Renal cortex interstitium (tissue), 3 donors: ENCODE measurements around the gene ALDH16A1. TPM values are rescaled to one million over a fixed set of nuclear protein-coding genes. Genes with fewer than 3 reads are reported as not detected.

Experiments
- polyA plus RNA-seq, 3 donors: library from polyadenylated mRNA; unstranded; fragments of 120-200 nt; gene quantifications; one replicate each; pipeline ENCODE4 v1.2.1, GENCODE V29; 2013; ENCODE audit not compliant: insufficient read length in 3 of 3

The ALDH16A1 gene
- polyA plus RNA-seq, 3 donors = 14.4 to 27.7 (median 26.4) TPM

Other genes starting within 250 kb of the ALDH16A1 start
- 1 to 10 TPM; 2.5 to 5.3 (median 3.1) TPM for gene SLC6A16, start 128.0 kb upstream of the ALDH16A1 start, polyA plus RNA-seq
- 10 to 100 TPM; 34.0 to 49.0 (median 34.6) TPM for gene CD37, start 117.8 kb upstream of the ALDH16A1 start, polyA plus RNA-seq
- 100 to 1,000 TPM in 1 of 3 donors, 10 to 100 TPM in 2; 88.2 to 114 (median 93.0) TPM for gene TEAD2, start 90.8 kb upstream of the ALDH16A1 start, polyA plus RNA-seq
- gene DKKL1, start 89.3 kb upstream of the ALDH16A1 start, polyA plus RNA-seq = 1 to 10 TPM; 4.0 to 6.4 (median 5.1) TPM
- gene KASH5, start 65.0 kb upstream of the ALDH16A1 start, polyA plus RNA-seq = under 1 TPM; 0.14 to 0.57 (median 0.45) TPM
- gene PTH2, start 29.8 kb upstream of the ALDH16A1 start, polyA plus RNA-seq = not detected
- gene GFY, start 27.8 kb upstream of the ALDH16A1 start, polyA plus RNA-seq = not detected
- under 1 TPM; 0.19 to 0.47 (median 0.33) TPM for gene SLC17A7, start 11.7 kb upstream of the ALDH16A1 start, polyA plus RNA-seq
- gene PIH1D1, start 1.4 kb upstream of the ALDH16A1 start, polyA plus RNA-seq = 100 to 1,000 TPM in 1 of 3 donors, 10 to 100 TPM in 2; 85.0 to 102 (median 91.3) TPM
- gene FLT3LG, start 21.0 kb downstream of the ALDH16A1 start, polyA plus RNA-seq = 1 to 10 TPM; 2.5 to 4.4 (median 3.2) TPM
- gene RPL13A, start 34.4 kb downstream of the ALDH16A1 start, polyA plus RNA-seq = 1,000 to 10,000 TPM; 2,269 to 2,915 (median 2,804) TPM
- gene RPS11, start 43.2 kb downstream of the ALDH16A1 start, polyA plus RNA-seq = 1,000 to 10,000 TPM; 2,058 to 2,977 (median 2,724) TPM
- 100 to 1,000 TPM; 225 to 312 (median 227) TPM for gene FCGRT, start 59.4 kb downstream of the ALDH16A1 start, polyA plus RNA-seq
- gene RCN3, start 74.8 kb downstream of the ALDH16A1 start, polyA plus RNA-seq = 10 to 100 TPM; 13.1 to 24.6 (median 23.3) TPM
- 10 to 100 TPM; 61.9 to 75.9 (median 67.5) TPM for gene NOSIP, start 127.3 kb downstream of the ALDH16A1 start, polyA plus RNA-seq
- 1 to 10 TPM; 5.8 to 6.8 (median 5.9) TPM for gene PRRG2, start 128.1 kb downstream of the ALDH16A1 start, polyA plus RNA-seq
- gene PRR12, start 138.0 kb downstream of the ALDH16A1 start, polyA plus RNA-seq = 10 to 100 TPM; 17.0 to 30.2 (median 28.6) TPM
- 10 to 100 TPM; 20.6 to 28.9 (median 24.9) TPM for gene RRAS, start 186.9 kb downstream of the ALDH16A1 start, polyA plus RNA-seq
- 10 to 100 TPM; 28.4 to 44.1 (median 43.4) TPM for gene SCAF1, start 189.0 kb downstream of the ALDH16A1 start, polyA plus RNA-seq
- gene IRF3, start 212.6 kb downstream of the ALDH16A1 start, polyA plus RNA-seq = 10 to 100 TPM; 36.8 to 92.3 (median 57.7) TPM
- 10 to 100 TPM; 21.0 to 31.6 (median 28.0) TPM for gene BCL2L12, start 212.7 kb downstream of the ALDH16A1 start, polyA plus RNA-seq
- gene PRMT1, start 224.0 kb downstream of the ALDH16A1 start, polyA plus RNA-seq = 100 to 1,000 TPM; 198 to 261 (median 228) TPM
- 1 to 10 TPM; 1.1 to 1.6 (median 1.5) TPM for gene ADM5, start 236.4 kb downstream of the ALDH16A1 start, polyA plus RNA-seq
- 10 to 100 TPM in 2 of 3 donors, 1 to 10 TPM in 1; 8.0 to 12.8 (median 11.1) TPM for gene CPT1C, start 237.9 kb downstream of the ALDH16A1 start, polyA plus RNA-seq